H1 (cell line): ENCODE results near the gene TEKTIP1.

Experiments used
- CEBPB ChIP-seq: IDR thresholded peaks from 2 replicates; pipeline ENCODE4 v1.6.1; 2012; ENCODE audit warnings: low read depth, low read length
- CHD2 ChIP-seq: IDR thresholded peaks from 2 replicates; pipeline ENCODE4 v1.6.1; 2012; ENCODE audit warnings: low read length, improper control_type of control experiment
- POLR2A ChIP-seq, 2 experiments: IDR thresholded peaks; 1 replicate in 1 of 2; 2 replicates in 1 of 2; pipeline ENCODE4 v1.6.1; 2011; ENCODE audit warnings: low read depth in 2 of 2, low read length in 2 of 2, mild to moderate bottlenecking in 2 of 2; ENCODE audit errors: control extremely low read depth in 1 of 2
- POU5F1 ChIP-seq: IDR thresholded peaks from 2 replicates; pipeline ENCODE4 v1.6.1; 2011; ENCODE audit warnings: low read depth, mild to moderate bottlenecking, low read length, moderate library complexity
- RAD21 ChIP-seq, 2 experiments: IDR thresholded peaks in 1 of 2; conservative IDR thresholded peaks in 1 of 2; 2 replicates each; pipeline ENCODE4 v1.6.1; 2011; ENCODE audit warnings: low read depth in 2 of 2, low read length in 2 of 2, improper control_type of control experiment in 1 of 2, inconsistent platforms in 1 of 2, mild to moderate bottlenecking in 1 of 2, moderate library complexity in 1 of 2
- SIN3A ChIP-seq, 2 experiments: IDR thresholded peaks in 1 of 2; conservative IDR thresholded peaks in 1 of 2; 2 replicates each; pipeline ENCODE4 v1.6.1; 2011 to 2012; ENCODE audit warnings: low read length in 2 of 2, improper control_type of control experiment in 1 of 2, low read depth in 1 of 2, mild to moderate bottlenecking in 1 of 2
- SUZ12 ChIP-seq: fragments of 200-600 bp; sonication (generic); IDR thresholded peaks from 2 replicates; pipeline ENCODE4 v1.6.1; 2012; ENCODE audit warnings: mild to moderate bottlenecking, inconsistent platforms, low read length, moderate library complexity, mixed read lengths
- TAF1 ChIP-seq: IDR thresholded peaks from 2 replicates; pipeline ENCODE4 v1.6.1; 2011; ENCODE audit warnings: mild to moderate bottlenecking, low read depth, low read length
- TAF7 ChIP-seq: optimal IDR thresholded peaks from 2 replicates; pipeline ENCODE3; 2011; ENCODE audit warnings: low read depth, mild to moderate bottlenecking, inconsistent platforms, low read length, moderate library complexity, borderline replicate concordance
- TCF12 ChIP-seq: IDR thresholded peaks from 2 replicates; pipeline ENCODE4 v1.6.1; 2011; ENCODE audit warnings: low read depth, mild to moderate bottlenecking, low read length
- TF ChIP-seq, protein P1 (sequence below), 3 experiments: IDR thresholded peaks; 1 replicate in 2 of 3; 2 replicates in 1 of 3; pipeline versions ENCODE4 v1.5.1 to v1.6.1; 2011; ENCODE audit warnings: low read length in 3 of 3, mild to moderate bottlenecking in 3 of 3, inconsistent platforms in 2 of 3, low read depth in 1 of 3, moderate library complexity in 1 of 3; ENCODE audit not compliant: insufficient read depth in 1 of 3; ENCODE audit errors: control extremely low read depth in 1 of 3
- TF ChIP-seq, protein P2 (sequence below): IDR thresholded peaks from 2 replicates; pipeline ENCODE4 v1.6.1; 2012; ENCODE audit warnings: low read length, inconsistent platforms
- TF ChIP-seq, protein P3 (sequence below): IDR thresholded peaks from 2 replicates; pipeline ENCODE4 v1.6.1; 2011; ENCODE audit warnings: low read depth, mild to moderate bottlenecking, low read length; ENCODE audit not compliant: insufficient read depth

DNA sequence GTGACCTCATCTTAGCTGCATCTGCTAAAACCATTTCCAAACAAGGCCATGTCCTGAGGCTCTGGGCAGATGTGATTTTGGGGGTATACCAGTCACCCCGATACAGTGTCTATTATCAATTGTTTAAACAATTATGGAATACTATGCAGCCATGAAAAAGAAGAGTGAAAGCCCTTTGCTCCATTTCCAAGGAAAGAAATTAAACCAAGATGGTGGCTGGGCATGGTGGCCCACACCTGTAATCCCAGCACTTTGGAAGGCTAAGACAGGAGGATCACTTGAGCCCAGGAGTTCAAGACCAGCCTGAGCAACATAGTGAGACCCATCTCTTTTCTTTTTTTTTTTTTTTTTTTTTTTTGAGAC, 763 bp downstream of the TEKTIP1 start:
- TF ChIP-seq CHD2 (no peak), POLR2A (IDR thresholded peaks at IDR 0.05; ENCODE audit: control extremely low read depth in 1 of 2, low read depth in 2 of 2, low read length in 2 of 2) (no peak), SIN3A (conservative IDR thresholded peaks at IDR 0.05 in 1 of 2, IDR thresholded peaks at IDR 0.05 in 1 of 2; ENCODE audit: low read depth in 1 of 2, low read length in 2 of 2) (no peak), RAD21 (IDR thresholded peaks at IDR 0.05 in 1 of 2, conservative IDR thresholded peaks at IDR 0.05 in 1 of 2; ENCODE audit: low read depth in 2 of 2, low read length in 2 of 2) (no peak), TAF1 (no peak), CEBPB (no peak), SUZ12 (no peak), POU5F1 (no peak), TAF7 (no peak), TCF12 (no peak)
- TF ChIP-seq, protein P1, sequence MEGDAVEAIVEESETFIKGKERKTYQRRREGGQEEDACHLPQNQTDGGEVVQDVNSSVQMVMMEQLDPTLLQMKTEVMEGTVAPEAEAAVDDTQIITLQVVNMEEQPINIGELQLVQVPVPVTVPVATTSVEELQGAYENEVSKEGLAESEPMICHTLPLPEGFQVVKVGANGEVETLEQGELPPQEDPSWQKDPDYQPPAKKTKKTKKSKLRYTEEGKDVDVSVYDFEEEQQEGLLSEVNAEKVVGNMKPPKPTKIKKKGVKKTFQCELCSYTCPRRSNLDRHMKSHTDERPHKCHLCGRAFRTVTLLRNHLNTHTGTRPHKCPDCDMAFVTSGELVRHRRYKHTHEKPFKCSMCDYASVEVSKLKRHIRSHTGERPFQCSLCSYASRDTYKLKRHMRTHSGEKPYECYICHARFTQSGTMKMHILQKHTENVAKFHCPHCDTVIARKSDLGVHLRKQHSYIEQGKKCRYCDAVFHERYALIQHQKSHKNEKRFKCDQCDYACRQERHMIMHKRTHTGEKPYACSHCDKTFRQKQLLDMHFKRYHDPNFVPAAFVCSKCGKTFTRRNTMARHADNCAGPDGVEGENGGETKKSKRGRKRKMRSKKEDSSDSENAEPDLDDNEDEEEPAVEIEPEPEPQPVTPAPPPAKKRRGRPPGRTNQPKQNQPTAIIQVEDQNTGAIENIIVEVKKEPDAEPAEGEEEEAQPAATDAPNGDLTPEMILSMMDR (IDR thresholded peaks at IDR 0.05; ENCODE audit: control extremely low read depth in 1 of 3, insufficient read depth in 1 of 3, low read depth in 1 of 3, low read length in 3 of 3), result no peak
- TF ChIP-seq, protein P2, sequence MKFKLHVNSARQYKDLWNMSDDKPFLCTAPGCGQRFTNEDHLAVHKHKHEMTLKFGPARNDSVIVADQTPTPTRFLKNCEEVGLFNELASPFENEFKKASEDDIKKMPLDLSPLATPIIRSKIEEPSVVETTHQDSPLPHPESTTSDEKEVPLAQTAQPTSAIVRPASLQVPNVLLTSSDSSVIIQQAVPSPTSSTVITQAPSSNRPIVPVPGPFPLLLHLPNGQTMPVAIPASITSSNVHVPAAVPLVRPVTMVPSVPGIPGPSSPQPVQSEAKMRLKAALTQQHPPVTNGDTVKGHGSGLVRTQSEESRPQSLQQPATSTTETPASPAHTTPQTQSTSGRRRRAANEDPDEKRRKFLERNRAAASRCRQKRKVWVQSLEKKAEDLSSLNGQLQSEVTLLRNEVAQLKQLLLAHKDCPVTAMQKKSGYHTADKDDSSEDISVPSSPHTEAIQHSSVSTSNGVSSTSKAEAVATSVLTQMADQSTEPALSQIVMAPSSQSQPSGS, result no peak
- TF ChIP-seq, protein P3, sequence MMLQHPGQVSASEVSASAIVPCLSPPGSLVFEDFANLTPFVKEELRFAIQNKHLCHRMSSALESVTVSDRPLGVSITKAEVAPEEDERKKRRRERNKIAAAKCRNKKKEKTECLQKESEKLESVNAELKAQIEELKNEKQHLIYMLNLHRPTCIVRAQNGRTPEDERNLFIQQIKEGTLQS, result no peak
